Natural killer cell (primary cell): ENCODE measurements around the gene CCL18. TPM values are rescaled to one million over a fixed set of nuclear protein-coding genes. Genes with fewer than 3 reads are reported as not detected.

Source experiments
- ATAC-seq, 3 donors: fragments of 150-1000 bp in 2 of 3; fragments of 200-7000 bp in 1 of 3; cut with Tn5 transposase; 1 replicate in 1 of 3; 2 replicates in 2 of 3; pipeline ENCODE4 v1.10.0; 2021; ENCODE audit warnings: mild to moderate bottlenecking in 2 of 3, moderate library complexity in 2 of 3
- DNase-seq, 2 donors: peaks; one replicate each; pipeline versions ENCODE4 v3.0.0 to v3.0.0-alpha.2; 2013 to 2021; ENCODE audit warnings: mixed read lengths in 1 of 2
- H3K27ac ChIP-seq: one replicate; pipeline ENCODE4 v1.5.1; 2013; ENCODE audit warnings: mild to moderate bottlenecking, low read length
- H3K27me3 ChIP-seq: one replicate; pipeline ENCODE4 v1.6.1; 2013; ENCODE audit warnings: low read length; ENCODE audit not compliant: control insufficient read depth, insufficient read depth
- H3K36me3 ChIP-seq: one replicate; pipeline ENCODE4 v1.6.1; 2013; ENCODE audit warnings: low read length; ENCODE audit not compliant: control insufficient read depth, insufficient read depth
- H3K4me1 ChIP-seq: one replicate; pipeline ENCODE4 v1.6.1; 2013; ENCODE audit warnings: low read length; ENCODE audit not compliant: control insufficient read depth, insufficient read depth
- H3K4me3 ChIP-seq: one replicate; pipeline ENCODE4 v1.5.1; 2013; ENCODE audit warnings: low read length
- H3K9me3 ChIP-seq: one replicate; pipeline ENCODE4 v1.6.1; 2013; ENCODE audit warnings: low read length; ENCODE audit not compliant: control insufficient read depth, insufficient read depth
- H3K27ac Mint-ChIP-seq, 2 donors: one replicate each; pipeline ENCODE4 v1.8.0; 2022; ENCODE audit warnings: mild to moderate bottlenecking in 2 of 2, mixed read lengths in 2 of 2, moderate library complexity in 1 of 2
- H3K27me3 Mint-ChIP-seq, 2 donors: one replicate each; pipeline ENCODE4 v1.8.0; 2022; ENCODE audit warnings: low read depth in 2 of 2, mixed read lengths in 2 of 2
- H3K36me3 Mint-ChIP-seq: one replicate; pipeline ENCODE4 v1.8.0; 2022; ENCODE audit warnings: mixed read lengths
- H3K4me1 Mint-ChIP-seq, 2 donors: one replicate each; pipeline ENCODE4 v1.8.0; 2022; ENCODE audit warnings: mixed read lengths in 2 of 2
- H3K4me3 Mint-ChIP-seq: one replicate; pipeline ENCODE4 v1.8.0; 2022; ENCODE audit warnings: mild to moderate bottlenecking, moderate library complexity, mixed read lengths
- H3K9me3 Mint-ChIP-seq, 2 donors: one replicate each; pipeline ENCODE4 v1.8.0; 2022; ENCODE audit warnings: mixed read lengths in 2 of 2
- CTCF ChIP-seq: fragments of 200-600 bp; IDR thresholded peaks from one replicate; pipeline ENCODE4 v1.8.0; 2022; ENCODE audit warnings: antibody characterized with exemption
- WGBS: methylation state at CpG from one replicate; pipeline ENCODE4 v1.1.7; 2013; ENCODE audit warnings: missing lambda C conversion rate; ENCODE audit not compliant: insufficient coverage; 5-methylcytosine and 5-hydroxymethylcytosine counted together
- intact Hi-C: fragments of 100-400 bp; cut with micrococcal nuclease; formaldehyde crosslinking; loops from one replicate; pipeline ENCODE4 v1.14.2; 2022
- total RNA-seq, 4 donors: library from RNA; stranded (reverse); fragments of 120-200 nt in 1 of 4; gene quantifications; one replicate each; pipeline versions ENCODE4 v1.2.3 to v1.2.4, GENCODE V29; 2013 to 2022

CCL18 gene
- total RNA-seq, 3 donors from 2014 or later (not counting 1 experiment from before 2014, with no cell fraction given) = 0.54 to 0.55 TPM; not detected in 1

- intact Hi-C loops = no loop called here
- no peaks in the 10 kb centered on the region for H3K36me3 Mint-ChIP-seq
- ATAC-seq = no peak
Measured at GRCh38 chr17:36057911-36058310, 6.2 kb upstream of the CCL18 start.

GRCh38 chr17:36059406-36059805 is 4.7 kb upstream of the CCL18 start:
- DNase-seq = no peak
- H3K4me1 ChIP-seq = peaks cover 5% of the 10 kb centered on the region
- H3K9me3 ChIP-seq = no peaks in the 10 kb centered on the region
- no peak for TF ChIP-seq CTCF
- WGBS = 94% methylated on average over 7 of the region's 7 CpGs
- H3K27ac ChIP-seq = no peak overlapping the region
- peaks cover 0 to 2% of the 10 kb centered on the region in 2 donors for H3K9me3 Mint-ChIP-seq
- ATAC-seq = no peak
- H3K27me3 Mint-ChIP-seq = no peaks in the 10 kb centered on the region
- no peaks in the 10 kb centered on the region for H3K27me3 ChIP-seq
- H3K36me3 Mint-ChIP-seq = no peaks in the 10 kb centered on the region
- H3K4me3 ChIP-seq = no peak overlapping the region
- H3K4me1 Mint-ChIP-seq = peaks cover 47 to 50% of the 10 kb centered on the region in 2 donors
- no peak overlapping the region for H3K27ac Mint-ChIP-seq
- no peaks in the 10 kb centered on the region for H3K36me3 ChIP-seq
- no peak overlapping the region for H3K4me3 Mint-ChIP-seq
- intact Hi-C loops = no loop called here

More at GRCh38 chr17:36057911-36058310, 6.2 kb upstream of the CCL18 start:
- H3K4me1 Mint-ChIP-seq = peaks cover 33 to 36% of the 10 kb centered on the region in 2 donors
- no peaks in the 10 kb centered on the region for H3K27me3 ChIP-seq
- no peak overlapping the region for H3K4me3 Mint-ChIP-seq
- no peaks in the 10 kb centered on the region for H3K4me1 ChIP-seq
- DNase-seq = no peak
- no peak overlapping the region for H3K27ac ChIP-seq
- no peak overlapping the region for H3K27ac Mint-ChIP-seq
- H3K36me3 ChIP-seq = no peaks in the 10 kb centered on the region
- no peaks in the 10 kb centered on the region for H3K27me3 Mint-ChIP-seq
- H3K9me3 Mint-ChIP-seq = no peaks in the 10 kb centered on the region
- TF ChIP-seq CTCF = no peak
- H3K4me3 ChIP-seq = no peak overlapping the region
- no peaks in the 10 kb centered on the region for H3K9me3 ChIP-seq

- Mint-ChIP-seq H3K27me3 (no peaks in the 10 kb centered on the region), H3K36me3 (no peaks in the 10 kb centered on the region), H3K27ac (no peak overlapping the region), H3K4me3 (no peak overlapping the region), H3K9me3 (peaks cover 0 to 2% of the 10 kb centered on the region in 2 donors), H3K4me1 (peaks cover 54 to 59% of the 10 kb centered on the region in 2 donors)
- no peak for DNase-seq
- Histone ChIP-seq H3K36me3 (no peaks in the 10 kb centered on the region), H3K27ac (no peak overlapping the region), H3K4me3 (no peak overlapping the region), H3K4me1 (peaks cover 16% of the 10 kb centered on the region), H3K27me3 (no peaks in the 10 kb centered on the region), H3K9me3 (no peaks in the 10 kb centered on the region)
- TF ChIP-seq CTCF = no peak
- intact Hi-C loops = no loop called here
- 94% methylated on average over 2 of the region's 2 CpGs for WGBS
- no peak for ATAC-seq
Measured at GRCh38 chr17:36060816-36061215, 3.3 kb upstream of the CCL18 start.

DNA sequence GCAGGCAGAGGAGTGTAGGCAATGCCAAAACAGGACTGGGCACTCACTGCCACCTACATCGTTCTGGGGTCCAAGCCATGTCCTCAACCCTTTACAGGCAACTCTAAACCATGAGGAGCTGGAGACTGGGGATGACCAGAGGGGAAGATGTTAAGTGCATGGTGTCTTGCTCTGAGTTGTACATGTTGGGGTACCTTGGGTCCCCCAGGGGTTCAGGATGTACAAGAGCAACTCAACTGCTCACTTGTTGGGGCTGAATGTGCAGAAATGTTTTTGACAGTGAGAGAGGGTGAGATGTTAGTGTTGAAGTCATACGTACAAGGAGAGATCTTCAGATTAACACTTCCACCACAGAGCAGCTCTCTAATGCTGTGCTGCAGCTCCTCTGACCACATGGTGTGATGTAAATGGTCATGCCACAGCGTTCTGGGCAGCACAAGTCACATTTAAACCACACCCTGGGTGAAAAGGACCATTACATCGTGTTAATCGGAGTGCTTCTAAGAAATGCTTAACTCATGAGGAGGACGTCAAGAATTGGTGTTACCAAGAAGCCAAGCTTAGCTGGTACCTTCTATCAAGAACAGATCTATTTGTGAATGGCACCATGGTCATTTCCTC is 2.4 kb downstream of the CCL18 start:
- ATAC-seq = peak; percentile 81 to 94 (median 93)
- Mint-ChIP-seq H3K9me3 (peaks cover 0 to 2% of the 10 kb centered on the region in 2 donors), H3K27me3 (no peaks in the 10 kb centered on the region), H3K4me1 (peaks cover 88 to 97% of the 10 kb centered on the region in 2 donors), H3K27ac (peak overlapping the region; percentile 95 to 96), H3K4me3 (peak overlapping the region; percentile 76), H3K36me3 (no peaks in the 10 kb centered on the region)
- Histone ChIP-seq H3K36me3 (no peaks in the 10 kb centered on the region), H3K4me3 (no peak overlapping the region), H3K9me3 (no peaks in the 10 kb centered on the region), H3K27me3 (no peaks in the 10 kb centered on the region), H3K27ac (peak overlapping the region; percentile 82), H3K4me1 (peaks cover 61% of the 10 kb centered on the region)
- DNase-seq = peak; percentile 67 to 78
- no peak for TF ChIP-seq CTCF
- intact Hi-C loops = loop anchor here (1.0 to 5.0 kb wide), 6 partner anchors 16 to 176 kb away; partner anchors contain the start of gene CCL3
- WGBS = 37% methylated on average over 5 of the region's 6 CpGs
